ENCODE results near the gene ZNF43.
"Not testable (repeated sequence)": the region's sequence is repeated elsewhere in the genome, so short reads cannot be mapped to it uniquely, and the experiment has no call there.

- not testable (repeated sequence) for TF ChIP-seq CTCF (IDR thresholded peaks at IDR 0.05 in 2 of 3, conservative IDR thresholded peaks at IDR 0.05 in 1 of 3; ENCODE audit: borderline replicate concordance in 1 of 3, insufficient read depth in 1 of 3, low read depth in 2 of 3, low read length in 2 of 3); POLR2A (IDR thresholded peaks at IDR 0.05; ENCODE audit: borderline replicate concordance, extremely low read depth, insufficient read depth, insufficient read length); JUND (IDR thresholded peaks at IDR 0.05)
These were observed 27.5 kb downstream of the ZNF43 start for GRCh38 chr19:21808400-21809000.

Data from HCT116 (cell line).